UCSD-AML1 (cell line): ENCODE results near the gene UNC93B1.

Experiments
- DNase-seq: peaks from one replicate; lab custom pipeline; 2025; ENCODE audit not compliant: unreplicated experiment; lab: John Stamatoyannopoulos, UW

UNC93B1 gene

DNA sequence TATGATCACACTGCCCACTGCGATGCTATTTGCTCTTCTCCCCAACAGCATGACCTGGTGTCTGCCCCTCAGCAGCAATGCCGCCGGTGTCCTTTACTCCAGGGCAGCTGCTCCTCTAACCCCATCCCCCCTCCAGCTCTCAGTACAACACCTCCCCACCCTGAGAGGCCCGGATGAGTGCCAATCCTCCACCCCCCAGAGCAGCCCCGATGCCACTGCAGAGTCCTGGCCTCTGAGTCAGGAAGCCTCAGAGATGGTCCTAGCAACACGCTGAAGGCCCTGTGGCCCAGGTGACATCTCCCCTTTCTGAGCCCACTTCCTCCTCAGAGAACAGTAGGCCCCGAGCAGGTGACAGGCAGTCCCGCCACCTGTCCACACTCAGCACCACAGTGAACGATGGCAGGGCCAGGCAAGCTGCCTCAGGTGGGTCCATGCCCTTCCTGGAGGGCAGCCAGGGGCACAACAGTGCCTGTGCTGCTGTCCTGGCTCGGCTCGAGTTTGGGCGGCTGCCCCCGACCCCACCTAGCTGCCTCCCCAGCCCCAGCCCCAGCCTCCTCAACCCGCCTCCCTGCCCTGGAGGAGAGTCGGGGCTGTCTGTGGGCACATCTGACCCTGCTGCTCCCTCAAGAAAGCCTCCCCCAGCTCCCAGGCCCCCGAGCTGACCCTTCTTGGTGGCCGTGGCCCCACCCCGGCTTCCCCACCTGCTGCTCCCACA is 22.7 kb upstream of the UNC93B1 start:
- DNase-seq: no peak

DNA sequence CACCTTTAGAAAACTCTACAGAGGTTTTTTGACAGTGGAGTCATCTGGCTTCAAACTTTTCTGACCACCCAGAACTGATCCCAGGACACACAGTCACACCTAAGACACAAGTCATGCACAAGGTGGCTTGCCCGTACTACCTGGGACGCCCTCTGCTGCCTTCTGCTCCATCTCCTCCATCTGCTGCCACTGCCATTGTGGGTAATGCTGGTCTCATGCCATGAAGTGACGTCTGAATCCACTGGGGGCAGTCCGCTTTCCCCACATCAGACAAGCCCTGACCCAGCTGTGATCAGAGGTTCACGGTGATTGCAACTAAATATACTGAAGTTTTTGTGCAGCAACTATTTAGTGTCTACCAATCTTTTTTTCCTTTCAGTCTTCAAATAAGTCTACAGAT is 21.1 kb upstream of the UNC93B1 start:
- no peak for DNase-seq

DNA sequence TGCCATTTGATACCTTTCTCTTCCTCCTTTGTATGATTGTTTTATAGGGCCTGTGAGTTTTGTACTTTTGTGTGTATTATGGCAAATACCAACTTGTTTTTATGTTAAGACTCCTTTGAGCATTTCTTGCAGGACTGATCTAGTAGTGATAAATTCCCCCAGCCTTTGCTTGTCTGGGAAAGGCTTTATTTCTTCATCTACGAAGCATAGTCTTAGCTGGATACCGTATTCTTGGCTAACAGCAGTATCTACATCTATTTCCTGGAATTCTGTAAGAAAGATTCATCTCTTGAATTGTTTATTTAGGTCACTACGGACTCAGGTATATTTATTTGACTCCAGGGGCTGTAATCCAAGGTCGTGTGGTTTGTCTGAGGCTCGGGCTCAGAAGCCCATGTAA is 20.6 kb upstream of the UNC93B1 start:
- no peak for DNase-seq

DNA sequence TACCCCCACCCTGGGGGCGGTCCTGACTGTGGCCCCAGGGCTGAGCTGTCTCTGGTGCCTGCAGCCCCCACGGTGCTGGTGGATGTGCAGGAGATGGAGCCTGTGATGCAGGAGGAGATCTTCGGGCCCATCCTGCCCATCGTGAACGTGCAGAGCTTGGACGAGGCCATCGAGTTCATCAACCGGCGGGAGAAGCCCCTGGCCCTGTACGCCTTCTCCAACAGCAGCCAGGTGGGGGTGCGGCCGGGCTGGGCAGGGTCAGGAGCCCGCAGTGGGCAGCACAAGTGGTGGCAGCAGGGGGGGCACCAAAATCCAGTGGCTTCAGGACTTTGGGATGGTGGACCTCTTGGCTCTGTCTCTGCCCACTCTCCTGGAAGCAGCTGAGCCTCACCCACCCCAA is 18.6 kb upstream of the UNC93B1 start:
- DNase-seq: no peak

DNA sequence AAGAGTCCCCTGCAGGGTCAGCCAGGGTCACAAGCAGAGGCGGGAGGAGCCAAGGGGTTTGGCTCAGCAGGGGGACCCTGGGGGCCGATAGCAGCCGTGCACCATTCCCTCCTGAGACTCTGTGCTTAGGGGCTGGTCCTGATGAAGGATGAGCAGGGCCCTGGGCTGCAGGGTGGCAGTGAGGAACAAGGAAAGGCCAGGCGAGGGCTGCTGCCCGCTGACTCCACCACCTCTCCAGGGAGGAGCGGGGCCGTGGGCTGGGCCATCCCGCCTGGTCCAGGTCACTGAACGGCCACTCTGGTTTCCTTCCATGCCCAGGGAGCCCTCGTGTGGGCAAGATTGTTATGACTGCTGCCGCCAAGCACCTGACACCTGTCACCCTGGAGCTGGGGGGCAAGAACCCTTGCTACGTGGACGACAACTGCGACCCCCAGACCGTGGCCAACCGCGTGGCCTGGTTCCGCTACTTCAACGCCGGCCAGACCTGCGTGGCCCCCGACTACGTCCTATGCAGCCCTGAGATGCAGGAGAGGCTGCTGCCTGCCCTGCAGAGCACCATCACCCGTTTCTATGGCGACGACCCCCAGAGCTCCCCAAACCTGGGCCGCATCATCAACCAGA is 17.4 kb upstream of the UNC93B1 start:
- DNase-seq: no peak

DNA sequence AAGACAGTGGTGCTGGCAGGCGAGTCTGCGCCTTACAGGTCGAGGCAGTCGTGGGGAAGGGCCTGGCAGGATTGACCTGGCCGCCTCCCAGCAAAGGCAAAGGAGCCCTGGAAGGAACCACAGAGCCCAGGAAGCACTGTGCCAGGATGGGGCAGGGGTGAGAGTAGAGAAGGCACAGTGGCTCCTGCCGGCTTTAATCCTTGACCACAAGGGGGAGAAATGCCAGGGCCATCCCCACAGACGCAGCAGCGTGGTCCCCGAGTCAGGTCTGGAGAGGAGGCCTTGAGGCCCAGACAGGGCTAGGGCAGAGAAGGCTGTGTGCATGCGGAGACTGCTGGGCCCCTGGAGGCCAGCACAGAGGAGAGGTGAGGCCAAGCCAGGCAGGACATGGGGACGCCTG is 16.7 kb upstream of the UNC93B1 start:
- DNase-seq: peak; percentile 41

DNA sequence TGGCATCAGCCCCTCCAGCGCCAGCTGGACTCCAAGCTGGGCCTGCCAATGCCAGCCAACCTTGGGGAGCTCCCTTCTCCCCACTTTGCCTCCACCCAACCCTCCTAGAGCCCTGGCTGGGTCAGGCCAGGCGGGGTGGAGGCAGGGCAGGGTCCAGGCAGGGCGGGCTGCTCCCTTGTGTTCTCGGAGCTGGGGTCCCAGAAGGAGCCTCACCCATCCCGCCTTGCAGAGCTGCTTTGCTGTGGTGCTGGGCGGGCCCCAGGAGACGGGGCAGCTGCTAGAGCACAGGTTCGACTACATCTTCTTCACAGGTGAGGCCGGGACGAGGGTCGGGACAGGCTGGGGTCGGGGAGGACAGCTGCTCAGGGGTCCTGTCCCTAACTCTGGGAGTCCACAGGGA is 15.6 kb upstream of the UNC93B1 start:
- DNase-seq: no peak

DNA sequence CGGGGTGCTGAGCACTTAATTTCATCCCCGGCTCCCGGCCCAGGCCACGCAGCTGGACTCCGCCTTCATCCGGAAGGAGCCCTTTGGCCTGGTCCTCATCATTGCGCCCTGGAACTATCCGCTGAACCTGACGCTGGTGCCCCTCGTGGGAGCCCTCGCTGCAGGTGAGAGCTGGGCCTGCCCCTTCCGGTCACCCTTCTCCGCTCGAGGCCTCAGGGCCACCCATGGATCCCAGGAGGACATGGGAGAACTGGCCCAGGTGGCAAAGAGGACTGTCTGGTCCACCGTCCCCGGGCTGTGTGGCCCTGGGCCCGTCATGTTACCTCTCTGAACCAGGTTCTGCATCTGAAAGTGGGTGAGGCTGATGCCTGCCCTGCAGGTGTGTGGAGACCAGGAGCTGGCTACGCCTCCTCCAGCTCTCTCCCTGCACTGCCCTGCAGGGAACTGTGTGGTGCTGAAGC is 14.9 kb upstream of the UNC93B1 start:
- no peak for DNase-seq

DNA sequence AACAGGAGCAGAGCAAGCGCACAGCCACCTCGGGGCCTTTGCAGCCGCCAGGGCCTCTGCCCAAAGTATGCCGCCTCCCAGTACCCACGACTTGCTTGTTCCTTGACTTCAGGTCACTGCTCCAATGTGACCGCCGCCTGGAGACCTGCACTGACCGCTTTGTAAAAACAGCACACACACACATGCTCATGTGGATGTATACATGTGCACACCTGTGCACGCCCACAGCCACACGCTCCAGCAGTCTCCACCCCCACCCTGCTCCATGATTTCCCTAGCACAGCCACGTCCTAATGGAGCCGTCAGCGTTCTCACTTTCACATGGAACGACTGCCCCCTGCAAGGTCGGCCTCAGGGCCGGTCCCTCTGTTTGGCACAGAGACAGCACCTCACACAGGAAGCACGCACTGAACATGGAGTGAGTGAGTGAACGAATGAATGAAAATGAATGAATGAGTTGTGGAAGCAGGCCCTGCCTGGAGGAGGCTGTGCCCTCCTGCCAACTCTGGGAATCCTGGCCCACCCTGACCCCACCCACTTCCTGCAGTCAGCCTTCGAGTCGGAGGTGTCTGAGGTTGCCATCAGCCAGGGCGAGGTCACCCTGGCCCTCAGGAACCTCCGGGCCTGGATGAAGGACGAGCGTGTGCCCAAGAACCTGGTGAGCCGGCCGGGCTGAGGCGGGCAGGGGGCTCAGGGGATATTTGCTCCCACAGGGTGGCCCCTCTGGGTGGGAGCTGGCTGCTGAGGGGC is 14.3 kb upstream of the UNC93B1 start:
- DNase-seq: no peak

DNA sequence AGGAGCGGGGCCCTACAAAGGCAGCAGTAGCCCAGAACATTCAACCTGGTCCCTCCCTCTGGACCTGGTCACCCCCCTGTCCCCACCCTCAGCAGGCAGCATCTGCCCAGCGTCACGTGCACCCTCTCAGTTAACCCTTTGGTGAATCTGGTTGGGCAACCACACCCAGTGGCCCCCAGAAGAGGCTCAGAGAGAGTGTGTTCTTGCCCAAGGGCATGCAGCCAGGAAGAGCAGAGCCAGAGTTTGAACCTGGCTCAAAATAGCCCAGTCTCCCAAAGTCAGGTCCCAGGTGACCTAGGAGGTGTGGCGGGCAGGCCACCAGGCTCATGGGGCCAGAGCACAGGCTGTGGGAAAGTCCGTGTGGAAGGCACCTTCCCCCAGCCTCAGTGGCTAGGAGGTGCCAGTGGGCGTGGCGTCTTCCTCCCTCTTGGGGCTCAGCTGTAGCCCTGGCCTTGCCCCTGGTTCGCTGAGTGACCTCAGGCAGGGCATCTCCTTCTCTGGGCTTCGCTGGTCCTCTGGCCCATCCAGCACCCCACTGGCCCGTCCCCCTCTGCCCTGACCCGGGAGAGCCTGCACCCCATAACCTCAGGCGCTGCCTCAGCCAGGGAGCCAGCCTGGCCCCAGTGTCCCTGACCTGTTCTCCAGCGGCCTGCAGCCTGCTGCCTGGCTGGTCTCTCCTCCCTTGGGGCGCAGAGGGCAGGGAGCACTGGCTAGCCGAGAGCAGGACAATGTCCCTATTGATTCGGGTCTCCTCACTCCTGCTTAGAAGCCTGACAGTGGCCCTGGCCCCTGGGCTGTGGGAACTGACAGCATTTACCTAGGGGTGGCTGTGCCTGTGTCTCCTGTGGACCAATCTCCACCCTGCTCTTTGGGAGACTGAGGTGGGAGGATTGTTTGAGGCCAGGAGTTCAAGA is 13.3 kb upstream of the UNC93B1 start:
- no peak for DNase-seq

DNA sequence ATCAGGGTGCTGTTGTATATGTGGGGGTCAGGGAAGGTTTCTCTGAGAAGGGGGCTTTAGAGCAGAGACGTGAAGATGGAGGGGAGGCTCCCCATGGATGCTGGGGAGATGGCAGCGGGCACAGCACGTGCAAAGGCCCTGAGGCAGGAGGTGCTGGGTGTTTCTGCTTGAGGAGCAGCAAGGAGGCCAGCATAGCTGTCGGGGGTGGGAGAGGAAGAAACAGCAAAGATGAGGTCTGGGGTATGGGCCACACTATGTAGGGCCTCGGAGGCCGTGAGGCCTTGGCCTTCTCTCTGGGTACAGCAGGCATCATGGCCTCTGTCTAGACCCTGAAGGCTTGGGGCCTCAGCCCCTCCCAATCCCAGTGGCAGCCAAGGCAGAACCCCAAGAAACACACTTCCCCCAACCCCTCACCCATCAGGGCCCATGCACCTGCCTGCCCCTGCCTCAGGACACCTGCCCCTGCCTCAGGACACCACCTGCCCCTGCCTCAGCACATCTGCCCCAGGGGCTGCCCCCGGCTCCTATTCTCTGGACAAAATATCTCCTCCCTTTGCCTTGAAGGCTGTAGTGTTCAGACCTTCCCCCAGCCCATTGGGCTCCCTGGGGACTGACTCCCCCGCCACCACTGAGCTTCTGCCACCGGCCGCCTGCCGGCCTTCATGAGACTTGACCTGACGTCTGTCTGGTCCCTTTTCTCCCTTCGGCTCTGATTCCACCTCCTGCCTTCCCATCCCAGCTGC is 12.4 kb upstream of the UNC93B1 start:
- no peak for DNase-seq

DNA sequence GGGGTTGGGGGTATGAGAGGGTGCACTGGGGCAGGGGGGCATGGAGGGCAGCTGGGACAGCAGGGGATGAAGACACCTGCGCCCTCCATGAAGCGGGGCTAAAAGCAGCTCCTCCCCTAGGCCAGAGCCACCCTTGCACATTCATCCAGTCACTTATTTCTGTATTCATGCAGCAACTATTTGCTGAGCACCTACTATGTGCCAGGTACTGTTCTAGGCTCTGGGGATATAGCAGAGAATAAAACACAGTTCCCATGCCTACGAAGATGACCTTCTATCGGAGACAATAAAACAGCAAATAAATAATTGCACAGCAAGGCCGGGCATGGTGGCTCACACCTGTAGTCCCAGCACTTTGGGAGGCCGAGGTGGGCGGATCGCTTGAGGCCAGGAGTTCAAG is 11.6 kb upstream of the UNC93B1 start:
- DNase-seq: no peak

DNA sequence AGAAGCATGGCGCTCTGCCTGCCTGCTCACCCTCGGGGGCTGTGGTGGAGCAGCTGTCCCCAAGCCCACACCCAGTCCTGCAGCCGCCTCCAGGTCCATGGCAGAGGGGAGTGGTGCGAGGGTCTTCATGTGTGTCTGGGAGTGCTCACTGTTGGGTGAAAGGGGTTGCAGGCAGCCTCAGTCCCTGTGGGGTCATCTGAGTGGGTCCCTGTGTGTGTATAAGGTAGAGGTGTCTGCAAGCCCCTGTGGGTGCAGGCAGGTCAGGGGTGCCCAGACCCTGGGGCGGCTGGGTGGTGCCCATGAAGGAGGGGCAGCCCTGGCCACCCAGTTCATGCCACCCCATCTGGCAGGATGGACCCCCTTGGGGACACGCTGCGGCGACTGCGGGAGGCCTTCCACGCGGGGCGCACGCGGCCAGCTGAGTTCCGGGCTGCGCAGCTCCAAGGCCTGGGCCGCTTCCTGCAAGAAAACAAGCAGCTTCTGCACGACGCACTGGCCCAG is 11.1 kb upstream of the UNC93B1 start:
- no peak for DNase-seq

DNA sequence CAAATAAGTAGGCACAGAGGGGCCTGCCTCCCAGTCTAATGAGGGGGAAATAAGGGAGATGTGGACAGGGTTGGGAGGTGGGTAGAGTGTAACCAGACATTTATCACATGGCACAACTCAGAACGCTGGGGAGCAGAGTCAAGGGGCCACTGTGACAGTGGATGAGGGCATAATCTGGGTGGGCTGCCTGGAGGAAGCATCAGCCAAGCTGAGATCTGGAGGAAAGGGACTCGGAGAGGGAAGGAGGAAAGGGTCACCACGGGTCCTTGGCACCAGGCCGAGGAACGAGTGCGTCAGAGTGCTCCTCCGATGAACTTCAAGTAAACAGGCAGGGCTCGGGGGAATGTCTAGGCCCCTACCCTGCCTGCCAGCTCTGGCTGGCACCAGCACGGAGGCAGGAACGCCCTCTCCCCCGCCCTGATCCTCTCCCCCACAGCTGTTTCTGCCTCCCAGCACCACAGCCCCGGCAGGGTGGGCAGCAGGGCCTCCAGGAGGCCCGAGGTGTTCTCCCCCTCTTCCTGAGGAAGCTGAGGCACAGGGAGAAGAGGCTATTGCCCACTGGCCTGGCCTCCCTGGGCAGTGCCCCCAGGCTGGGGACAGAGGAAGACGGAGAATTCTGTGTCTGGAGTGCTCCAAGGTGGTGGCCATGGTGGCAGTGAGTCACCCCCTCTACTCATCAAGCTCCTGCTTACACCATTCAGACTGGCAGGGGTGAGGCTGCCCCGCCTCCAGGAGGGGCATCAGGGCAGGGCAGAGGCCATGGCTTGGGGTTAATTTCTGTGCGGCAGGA is 10.5 kb upstream of the UNC93B1 start:
- DNase-seq: peak; percentile 31

DNA sequence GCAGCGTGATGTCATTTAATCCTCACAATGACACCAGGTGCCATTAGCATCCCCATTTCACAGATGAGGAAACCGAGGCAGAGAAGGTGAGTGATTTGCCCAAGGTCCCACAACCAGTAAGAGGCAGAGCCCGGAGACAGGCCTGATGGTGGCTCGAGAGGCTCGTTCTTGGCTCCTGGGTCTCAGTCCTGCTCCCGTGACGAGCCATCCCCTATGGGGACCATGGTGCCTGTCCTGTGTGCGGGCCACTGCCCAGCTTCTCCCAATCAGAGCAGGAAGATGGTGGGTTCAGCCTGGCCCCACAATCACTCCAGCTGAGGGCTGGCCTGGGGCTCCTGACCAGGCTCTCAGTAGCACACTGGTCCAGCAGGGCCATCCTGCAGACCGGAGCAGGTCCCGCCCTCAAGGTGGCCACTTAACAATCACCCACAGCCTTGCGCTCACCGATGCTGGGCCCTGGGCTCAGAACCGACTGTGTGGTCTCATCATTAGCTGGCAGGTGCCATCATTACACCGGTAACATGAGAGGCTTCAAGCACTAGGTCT is 9.8 kb upstream of the UNC93B1 start:
- no peak for DNase-seq

DNA sequence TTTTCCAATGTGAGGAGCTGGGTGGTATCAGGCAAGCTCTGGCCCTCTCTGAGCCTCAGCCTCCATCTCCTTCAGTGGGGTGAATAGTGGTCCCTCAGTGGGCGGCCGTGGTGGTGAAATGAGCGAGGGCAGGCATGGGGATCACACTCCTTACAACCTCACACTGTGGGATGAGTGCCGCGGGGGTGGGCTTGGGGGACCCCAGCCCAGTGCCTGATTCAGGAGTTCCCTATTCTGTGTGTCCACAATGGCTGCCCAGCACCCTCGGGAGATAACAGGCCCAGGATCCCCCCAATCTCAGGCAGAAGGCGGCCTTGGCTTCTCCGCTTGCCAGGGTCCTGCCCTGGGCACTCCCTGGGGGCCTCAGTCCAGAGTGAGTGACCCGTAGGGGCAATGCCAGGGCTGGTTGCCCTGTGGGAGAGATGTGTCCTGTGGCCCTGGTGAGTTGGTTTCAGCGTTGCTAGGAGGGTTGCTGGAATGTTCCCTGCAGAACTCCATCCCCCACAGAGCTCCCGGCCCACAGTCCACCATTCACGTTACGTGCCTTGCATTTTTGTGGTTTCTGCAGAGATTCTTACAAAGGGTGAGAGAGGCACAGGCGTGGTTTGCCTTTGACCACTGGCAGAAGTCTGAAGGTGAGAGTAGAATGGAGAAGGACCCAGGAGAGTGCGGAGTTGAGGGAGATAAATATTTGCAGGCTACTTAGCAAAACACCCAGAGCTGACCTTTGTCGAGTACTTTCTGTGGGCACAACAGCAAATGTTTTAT is 9.1 kb upstream of the UNC93B1 start:
- DNase-seq: no peak

DNA sequence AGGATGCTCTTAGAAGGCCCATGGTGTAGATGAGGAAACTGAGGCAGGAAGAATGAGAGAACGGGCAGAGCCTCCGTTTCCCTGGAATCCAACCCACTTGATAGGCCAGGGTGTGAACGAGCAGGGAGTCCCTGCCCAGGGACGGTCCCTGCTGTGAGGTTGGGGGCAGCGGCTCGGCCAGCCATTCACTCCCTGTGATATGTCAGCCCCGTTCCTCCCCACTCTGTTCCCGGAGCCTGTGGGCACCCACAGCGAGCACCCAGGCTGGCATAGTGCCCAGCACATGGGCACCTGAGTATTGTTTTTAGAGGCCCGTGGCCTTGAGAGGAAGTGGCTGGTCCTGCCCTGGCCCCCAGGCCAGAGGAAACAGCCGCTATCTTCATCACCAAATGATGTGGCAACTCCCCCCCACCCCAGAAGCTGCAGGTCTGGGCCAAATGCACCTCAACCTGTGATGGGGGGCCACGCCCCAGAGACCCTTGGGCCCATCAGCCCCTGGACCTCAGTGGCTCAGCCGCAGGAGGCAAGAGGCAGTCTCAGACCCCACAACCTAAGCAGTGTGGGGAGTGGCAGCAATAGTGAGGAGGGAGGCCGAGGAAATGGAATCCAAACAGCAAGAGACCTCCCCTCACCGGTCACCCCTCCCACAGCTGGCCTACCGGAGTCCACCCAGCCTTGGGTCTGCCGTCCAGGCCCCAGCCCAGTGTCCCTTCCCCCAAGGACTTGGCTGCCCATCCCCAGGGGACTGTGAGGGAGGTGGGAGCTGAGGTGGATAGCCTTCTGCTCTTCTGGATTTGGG is 8.3 kb upstream of the UNC93B1 start:
- no peak for DNase-seq
